ENCODE results near the gene CPTP. TPM values are rescaled to one million over a fixed set of nuclear protein-coding genes. Genes with fewer than 3 reads are reported as not detected.

Gene CPTP
- total and polyA plus RNA-seq, 2 of the 13 experiments (the other 11 are each of a cell fraction or from before 2014, with no cell fraction given) = 5.5 to 9.3 TPM

- TF ChIP-seq, protein P1, sequence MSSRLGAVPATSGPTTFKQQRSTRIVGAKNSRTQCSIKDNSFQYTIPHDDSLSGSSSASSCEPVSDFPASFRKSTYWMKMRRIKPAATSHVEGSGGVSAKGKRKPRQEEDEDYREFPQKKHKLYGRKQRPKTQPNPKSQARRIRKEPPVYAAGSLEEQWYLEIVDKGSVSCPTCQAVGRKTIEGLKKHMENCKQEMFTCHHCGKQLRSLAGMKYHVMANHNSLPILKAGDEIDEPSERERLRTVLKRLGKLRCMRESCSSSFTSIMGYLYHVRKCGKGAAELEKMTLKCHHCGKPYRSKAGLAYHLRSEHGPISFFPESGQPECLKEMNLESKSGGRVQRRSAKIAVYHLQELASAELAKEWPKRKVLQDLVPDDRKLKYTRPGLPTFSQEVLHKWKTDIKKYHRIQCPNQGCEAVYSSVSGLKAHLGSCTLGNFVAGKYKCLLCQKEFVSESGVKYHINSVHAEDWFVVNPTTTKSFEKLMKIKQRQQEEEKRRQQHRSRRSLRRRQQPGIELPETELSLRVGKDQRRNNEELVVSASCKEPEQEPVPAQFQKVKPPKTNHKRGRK (CRISPR knock-in tag; IDR thresholded peaks at IDR 0.05) = no peak
- TF ChIP-seq PHF20 (CRISPR knock-in tag; IDR thresholded peaks at IDR 0.05) (peak; percentile 98), ZFP37 (CRISPR knock-in tag; IDR thresholded peaks at IDR 0.05; ENCODE audit: borderline replicate concordance) (peak; percentile 75), SPEN (CRISPR knock-in tag; IDR thresholded peaks at IDR 0.05; ENCODE audit: low read depth) (peak; percentile 95), ZNF629 (CRISPR knock-in tag; conservative IDR thresholded peaks at IDR 0.05) (no peak; the same call in 1 of the 2 replicates), ZNF563 (CRISPR knock-in tag; IDR thresholded peaks at IDR 0.05) (peak; percentile 59), FOXO1 (CRISPR knock-in tag; IDR thresholded peaks at IDR 0.05) (peak; percentile 70), TEAD2 (CRISPR knock-in tag; IDR thresholded peaks at IDR 0.05) (no peak), ZNF232 (CRISPR knock-in tag; IDR thresholded peaks at IDR 0.05; ENCODE audit: borderline replicate concordance) (peak; percentile 60; the same call in 1 of the 2 replicates), ZNF34 (CRISPR knock-in tag; IDR thresholded peaks at IDR 0.05; ENCODE audit: borderline replicate concordance) (peak; percentile 99), NFIB (CRISPR knock-in tag; IDR thresholded peaks at IDR 0.05; ENCODE audit: borderline replicate concordance) (no peak), RFXAP (CRISPR knock-in tag; IDR thresholded peaks at IDR 0.05; ENCODE audit: borderline replicate concordance) (peak; percentile 94), GTF2F1 (IDR thresholded peaks at IDR 0.05; ENCODE audit: low read length) (no peak), CREBL2 (CRISPR knock-in tag; IDR thresholded peaks at IDR 0.05; ENCODE audit: borderline replicate concordance) (no peak), ZNF558 (CRISPR knock-in tag; IDR thresholded peaks at IDR 0.05; ENCODE audit: borderline replicate concordance) (no peak; the same call in 1 of the 2 replicates), ZNF230 (CRISPR knock-in tag; IDR thresholded peaks at IDR 0.05) (no peak; the same call in 1 of the 2 replicates), ELF3 (CRISPR knock-in tag; IDR thresholded peaks at IDR 0.05) (peak; percentile 82), STAG1 (CRISPR knock-in tag; IDR thresholded peaks at IDR 0.05) (peak; percentile 16; the same call in 1 of the 2 replicates), CHD4 (IDR thresholded peaks at IDR 0.05; ENCODE audit: borderline replicate concordance, low read length) (no peak), ARID3A (IDR thresholded peaks at IDR 0.05; ENCODE audit: low read depth, low read length) (peak; percentile 59; the same call in 1 of the 2 replicates), ZBTB44 (CRISPR knock-in tag; IDR thresholded peaks at IDR 0.05) (peak; percentile 66; the same call in 1 of the 2 replicates), ZNF784 (CRISPR knock-in tag; IDR thresholded peaks at IDR 0.05; ENCODE audit: borderline replicate concordance) (peak; percentile 74; the same call in 1 of the 2 replicates), HOXA5 (CRISPR knock-in tag; IDR thresholded peaks at IDR 0.05) (peak; percentile 92)
These were observed 50.5 kb downstream of the CPTP start, which contains the start of gene AURKAIP1 (continued) for GRCh38 chr1:1374929-1375662.
